Measurements from ENCODE around the gene YIF1A.
A peak's percentile ranks its signal among the peaks of the same experiment; 100 is the strongest.

Gene YIF1A

GRCh38 chr11:66291303-66291705, 2.4 kb upstream of the YIF1A start:
- in situ Hi-C loops (cut with MboI; ENCODE audit: low sequenced_read_pairs, unreplicated experiment) = no loop called here
- DNase-seq (ENCODE audit: low spot score) = no peak

GRCh38 chr11:66290330-66290621, 1.3 kb upstream of the YIF1A start:
- no peak for TF ChIP-seq CTCF (IDR thresholded peaks at IDR 0.05; ENCODE audit: borderline replicate concordance, control extremely low read depth, extremely low read depth, insufficient read depth, missing control alignments)
- in situ Hi-C loops (cut with MboI; ENCODE audit: low sequenced_read_pairs, unreplicated experiment) = no loop called here
- DNase-seq (ENCODE audit: low spot score) = no peak

More at GRCh38 chr11:66291303-66291705, 2.4 kb upstream of the YIF1A start:
- TF ChIP-seq CTCF (IDR thresholded peaks at IDR 0.05; ENCODE audit: borderline replicate concordance, control extremely low read depth, extremely low read depth, insufficient read depth, missing control alignments) = no peak

GRCh38 chr11:66289548-66290329, 796 bp upstream of the YIF1A start:
- in situ Hi-C loops (cut with MboI; ENCODE audit: low sequenced_read_pairs, unreplicated experiment) = no loop called here
- DNase-seq (ENCODE audit: low spot score) = peak; percentile 93
- TF ChIP-seq CTCF (IDR thresholded peaks at IDR 0.05; ENCODE audit: borderline replicate concordance, control extremely low read depth, extremely low read depth, insufficient read depth, missing control alignments) = no peak

- in situ Hi-C loops (cut with MboI; ENCODE audit: low sequenced_read_pairs, unreplicated experiment) = no loop called here
- no peak for DNase-seq (ENCODE audit: low spot score)
These were observed 863 bp downstream of the YIF1A start for GRCh38 chr11:66287889-66288670.

GRCh38 chr11:66287211-66287888, 1.6 kb downstream of the YIF1A start:
- no peak for TF ChIP-seq CTCF (IDR thresholded peaks at IDR 0.05; ENCODE audit: borderline replicate concordance, control extremely low read depth, extremely low read depth, insufficient read depth, missing control alignments)
- in situ Hi-C loops (cut with MboI; ENCODE audit: low sequenced_read_pairs, unreplicated experiment) = no loop called here
- DNase-seq (ENCODE audit: low spot score) = no peak

More at GRCh38 chr11:66287889-66288670, 863 bp downstream of the YIF1A start:
- TF ChIP-seq CTCF (IDR thresholded peaks at IDR 0.05; ENCODE audit: borderline replicate concordance, control extremely low read depth, extremely low read depth, insufficient read depth, missing control alignments) = no peak

- in situ Hi-C loops (cut with MboI; ENCODE audit: low sequenced_read_pairs, unreplicated experiment) = no loop called here
- no peak for TF ChIP-seq CTCF (IDR thresholded peaks at IDR 0.05; ENCODE audit: borderline replicate concordance, control extremely low read depth, extremely low read depth, insufficient read depth, missing control alignments)
- no peak for DNase-seq (ENCODE audit: low spot score)
These were observed 2.2 kb downstream of the YIF1A start for GRCh38 chr11:66286699-66287098.
